ENCODE measurements around the gene GPR89B. TPM values are rescaled to one million over a fixed set of nuclear protein-coding genes. Genes with fewer than 3 reads are reported as not detected.

The GPR89B gene
- total RNA-seq, 2 donors from 2014 or later, result 10.4 to 14.3 TPM

- intact Hi-C loops (cut with DNase I), result no loop called here
- no peaks in the 10 kb centered on the region for H3K36me3 ChIP-seq
- TF ChIP-seq, protein P1, sequence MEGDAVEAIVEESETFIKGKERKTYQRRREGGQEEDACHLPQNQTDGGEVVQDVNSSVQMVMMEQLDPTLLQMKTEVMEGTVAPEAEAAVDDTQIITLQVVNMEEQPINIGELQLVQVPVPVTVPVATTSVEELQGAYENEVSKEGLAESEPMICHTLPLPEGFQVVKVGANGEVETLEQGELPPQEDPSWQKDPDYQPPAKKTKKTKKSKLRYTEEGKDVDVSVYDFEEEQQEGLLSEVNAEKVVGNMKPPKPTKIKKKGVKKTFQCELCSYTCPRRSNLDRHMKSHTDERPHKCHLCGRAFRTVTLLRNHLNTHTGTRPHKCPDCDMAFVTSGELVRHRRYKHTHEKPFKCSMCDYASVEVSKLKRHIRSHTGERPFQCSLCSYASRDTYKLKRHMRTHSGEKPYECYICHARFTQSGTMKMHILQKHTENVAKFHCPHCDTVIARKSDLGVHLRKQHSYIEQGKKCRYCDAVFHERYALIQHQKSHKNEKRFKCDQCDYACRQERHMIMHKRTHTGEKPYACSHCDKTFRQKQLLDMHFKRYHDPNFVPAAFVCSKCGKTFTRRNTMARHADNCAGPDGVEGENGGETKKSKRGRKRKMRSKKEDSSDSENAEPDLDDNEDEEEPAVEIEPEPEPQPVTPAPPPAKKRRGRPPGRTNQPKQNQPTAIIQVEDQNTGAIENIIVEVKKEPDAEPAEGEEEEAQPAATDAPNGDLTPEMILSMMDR (IDR thresholded peaks at IDR 0.05), result no peak
- H3K4me3 ChIP-seq, result no peak within 1 kb of the TSS
- no peak within 1 kb of the TSS for H3K27ac ChIP-seq
- no peaks in the 10 kb centered on the region for H3K4me1 ChIP-seq
- no peak for DNase-seq
- no peaks in the 10 kb centered on the region for H3K27me3 ChIP-seq
- H3K9me3 ChIP-seq, result no peaks in the 10 kb centered on the region
- H3K9ac ChIP-seq (ENCODE audit: low read depth in 2 of 2, low read length in 2 of 2), result no peak within 1 kb of the TSS
Measured at GRCh38 chr1:147902253-147902845, 25.9 kb upstream of the GPR89B start, which contains the start of gene GJA8. TSS of gene GJA8 (plus strand) at chr1:147902795. CDS start at chr1:147907956, 5,161 bp downstream.

GRCh38 chr1:147904726-147905125 is 23.5 kb upstream of the GPR89B start:
- TF ChIP-seq, protein P1 (IDR thresholded peaks at IDR 0.05), result no peak

GRCh38 chr1:147907786-147908509 is 20.3 kb upstream of the GPR89B start:
- no peaks in the 10 kb centered on the region for H3K4me1 ChIP-seq
- no peaks in the 10 kb centered on the region for H3K36me3 ChIP-seq
- H3K27me3 ChIP-seq, result no peaks in the 10 kb centered on the region
- no peaks in the 10 kb centered on the region for H3K9me3 ChIP-seq
- TF ChIP-seq, protein P1 (IDR thresholded peaks at IDR 0.05), result no peak
- no peak overlapping the region for H3K4me3 ChIP-seq
- no peak overlapping the region for H3K9ac ChIP-seq (ENCODE audit: low read depth in 2 of 2, low read length in 2 of 2)
- DNase-seq, result no peak
- intact Hi-C loops (cut with DNase I), result no loop called here
- H3K27ac ChIP-seq, result no peak overlapping the region

More at GRCh38 chr1:147904726-147905125, 23.5 kb upstream of the GPR89B start:
- Histone ChIP-seq H3K9me3 (no peaks in the 10 kb centered on the region), H3K27ac (no peak overlapping the region), H3K36me3 (no peaks in the 10 kb centered on the region), H3K9ac (ENCODE audit: low read depth in 2 of 2, low read length in 2 of 2) (no peak overlapping the region), H3K4me1 (no peaks in the 10 kb centered on the region), H3K27me3 (no peaks in the 10 kb centered on the region), H3K4me3 (no peak overlapping the region)
- intact Hi-C loops (cut with DNase I), result no loop called here
- DNase-seq, result no peak

GRCh38 chr1:147912553-147912952 is 15.7 kb upstream of the GPR89B start:
- Histone ChIP-seq H3K27me3 (no peaks in the 10 kb centered on the region), H3K36me3 (no peaks in the 10 kb centered on the region), H3K9me3 (no peaks in the 10 kb centered on the region), H3K27ac (no peak overlapping the region), H3K9ac (ENCODE audit: low read depth in 2 of 2, low read length in 2 of 2) (no peak overlapping the region), H3K4me3 (no peak overlapping the region), H3K4me1 (no peaks in the 10 kb centered on the region)
- intact Hi-C loops (cut with DNase I), result no loop called here
- TF ChIP-seq, protein P1 (IDR thresholded peaks at IDR 0.05), result no peak
- DNase-seq, result no peak

DNA sequence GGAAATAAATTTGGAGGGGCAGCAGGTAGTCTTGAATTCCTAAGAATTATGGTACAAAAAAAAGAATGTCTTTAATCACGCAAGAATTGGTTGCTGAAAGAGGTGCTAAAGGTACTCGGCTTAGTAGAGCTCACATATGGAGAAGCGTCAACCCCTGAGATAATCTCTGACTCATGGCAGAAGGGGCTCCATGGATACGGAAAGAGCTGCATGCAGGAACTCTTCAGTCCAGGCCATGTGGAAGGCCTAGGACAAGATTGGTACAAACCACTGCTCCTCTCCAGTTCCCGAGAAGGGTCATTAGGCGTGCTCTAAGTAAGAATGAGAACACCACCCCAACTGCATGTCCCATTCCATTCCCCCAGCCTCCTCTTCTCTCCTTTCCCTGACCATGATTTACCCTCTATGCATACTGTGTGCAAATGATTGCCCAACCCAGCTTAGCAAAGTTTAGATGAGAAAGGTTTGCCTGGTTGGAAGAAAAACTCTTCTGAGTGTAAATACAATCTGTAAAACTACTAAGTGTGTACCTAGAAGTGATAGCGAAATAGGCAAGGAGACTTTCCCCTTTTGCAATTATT is 14.8 kb upstream of the GPR89B start:
- no peak overlapping the region for H3K27ac ChIP-seq
- H3K4me1 ChIP-seq, result no peaks in the 10 kb centered on the region
- no peaks in the 10 kb centered on the region for H3K27me3 ChIP-seq
- no peaks in the 10 kb centered on the region for H3K36me3 ChIP-seq
- no peak for DNase-seq
- intact Hi-C loops (cut with DNase I), result no loop called here
- no peak overlapping the region for H3K4me3 ChIP-seq
- no peak overlapping the region for H3K9ac ChIP-seq (ENCODE audit: low read depth in 2 of 2, low read length in 2 of 2)
- H3K9me3 ChIP-seq, result no peaks in the 10 kb centered on the region
- TF ChIP-seq, protein P1 (IDR thresholded peaks at IDR 0.05), result no peak
